HCT116 (cell line): ENCODE data around the gene DOCK1. TPM values are rescaled to one million over a fixed set of nuclear protein-coding genes. Genes with fewer than 3 reads are reported as not detected.

Source experiments
- ATAC-seq: fragments of 200-7000 bp; cut with Tn5 transposase; 2 replicates; pipeline ENCODE4 v1.9.1; 2020; ENCODE audit warnings: mild to moderate bottlenecking, moderate library complexity
- BruUV-seq: library from RNA; stranded (reverse); fragments of 400-500 nt; replicated peaks from 2 replicates; lab custom pipeline; 2021; lab: Mats Ljungman, UMichigan
- CTCF ChIA-PET: fragments of 300-600 bp; sonication (Branson Sonifier 250); formaldehyde crosslinking; loops from one replicate; lab custom pipeline; 2021; ENCODE audit warnings: antibody characterized with exemption; lab: Charles Lee
- POLR2A ChIA-PET: fragments of 300-600, 350-600 bp; sonication (Branson Sonifier 250); formaldehyde crosslinking; loops from one replicate; lab custom pipeline; 2021; ENCODE audit warnings: antibody characterized with exemption; lab: Charles Lee
- RAD21 ChIA-PET, 2 experiments: fragments of 300-600 bp; sonication (Branson Sonifier 250); formaldehyde crosslinking; loops; one replicate each; lab custom pipeline; 2023; ENCODE audit warnings: low total read pairs in 2 of 2; ENCODE audit not compliant: uncharacterized antibody in 2 of 2, unreplicated experiment in 2 of 2, low non-redundant PET in 1 of 2; lab: Charles Lee
- DNase-seq: peaks from one replicate; pipeline ENCODE4 v3.0.0-alpha.2; 2010; ENCODE audit warnings: low read depth, low spot score
- H2AFZ ChIP-seq: fragments of 200-600 bp; shearing (Covaris generic), sonication (generic); 2 replicates; pipeline ENCODE4 v1.6.1; 2017; ENCODE audit warnings: low read depth, mixed run types, mixed read lengths, antibody characterized with exemption, low read length; ENCODE audit not compliant: poor library complexity, severe bottlenecking
- H3K27ac ChIP-seq: 2 replicates; pipeline ENCODE4 v1.5.1; 2012; ENCODE audit warnings: low read depth, low read length
- H3K27me3 ChIP-seq: fragments of 200-600 bp; sonication (generic); 2 replicates; pipeline ENCODE4 v1.6.1; 2016; ENCODE audit warnings: mixed run types, low read length, mixed read lengths; ENCODE audit not compliant: insufficient read depth
- H3K36me3 ChIP-seq, 2 experiments: fragments of 200-500 bp in 1 of 2; fragments of 200-600 bp in 1 of 2; sonication (Bioruptor generic) in 1 of 2; sonication (generic) in 1 of 2; 2 replicates each; pipeline versions ENCODE4 v1.5.1 to v1.6.1; 2014 to 2016; ENCODE audit warnings: low read length in 2 of 2, inconsistent platforms in 1 of 2, mixed read lengths in 1 of 2, mixed run types in 1 of 2; ENCODE audit not compliant: insufficient read depth in 2 of 2, control insufficient read depth in 1 of 2
- H3K4me1 ChIP-seq, 2 experiments: fragments of 200-600 bp in 1 of 2; sonication (generic) in 1 of 2; 2 replicates each; pipeline versions ENCODE4 v1.5.1 to v1.6.1; 2012 to 2017; ENCODE audit warnings: low read length in 2 of 2, inconsistent platforms in 1 of 2, mild to moderate bottlenecking in 1 of 2, mixed read lengths in 1 of 2, mixed run types in 1 of 2, moderate library complexity in 1 of 2; ENCODE audit not compliant: insufficient read depth in 2 of 2, control insufficient read depth in 1 of 2
- H3K4me2 ChIP-seq: fragments of 200-600 bp; sonication (generic); 2 replicates; pipeline ENCODE4 v1.6.1; 2017; ENCODE audit warnings: mixed run types, low read length, mixed read lengths
- H3K4me3 ChIP-seq, 2 experiments: fragments of 200-600 bp in 1 of 2; sonication (generic) in 1 of 2; replicated peaks in 1 of 2; 2 replicates each; pipeline ENCODE4 v1.5.1; 2011 to 2016; ENCODE audit warnings: low read length in 2 of 2, control low read depth in 1 of 2, low read depth in 1 of 2, mild to moderate bottlenecking in 1 of 2, mixed read lengths in 1 of 2, mixed run types in 1 of 2
- H3K79me2 ChIP-seq: fragments of 200-600 bp; sonication (generic); 2 replicates; pipeline ENCODE4 v1.6.1; 2017; ENCODE audit warnings: mild to moderate bottlenecking, mixed run types, low read length, moderate library complexity, mixed read lengths; ENCODE audit not compliant: insufficient read depth
- H3K9ac ChIP-seq: fragments of 200-600 bp; sonication (generic); 2 replicates; pipeline ENCODE4 v1.6.1; 2016; ENCODE audit warnings: low read length, mixed read lengths
- H3K9me2 ChIP-seq: fragments of 200-600 bp; sonication (generic), shearing (Covaris generic); 2 replicates; pipeline ENCODE4 v1.6.1; 2017; ENCODE audit warnings: mixed run types, mild to moderate bottlenecking, moderate library complexity; ENCODE audit not compliant: insufficient read depth
- H3K9me3 ChIP-seq, 2 experiments: fragments of 200-500 bp in 1 of 2; fragments of 200-600 bp in 1 of 2; sonication (Bioruptor generic) in 1 of 2; sonication (generic) in 1 of 2; 2 replicates each; pipeline ENCODE4 v1.6.1; 2014 to 2017; ENCODE audit warnings: low read length in 2 of 2, mixed read lengths in 2 of 2, inconsistent platforms in 1 of 2, low read depth in 1 of 2, mild to moderate bottlenecking in 1 of 2, mixed run types in 1 of 2, moderate library complexity in 1 of 2; ENCODE audit not compliant: control insufficient read depth in 1 of 2, insufficient read depth in 1 of 2
- H4K20me1 ChIP-seq: fragments of 200-600 bp; sonication (generic), shearing (Covaris generic); 2 replicates; pipeline ENCODE4 v1.6.1; 2017; ENCODE audit warnings: mixed run types, mild to moderate bottlenecking, moderate library complexity; ENCODE audit not compliant: insufficient read depth
- CTCF ChIP-seq, 3 experiments: fragments of 200-600 bp in 1 of 3; sonication (generic) in 1 of 3; IDR thresholded peaks in 2 of 3; conservative IDR thresholded peaks in 1 of 3; 2 replicates each; pipeline ENCODE4 v1.5.1; 2012 to 2017; ENCODE audit warnings: low read depth in 2 of 3, low read length in 2 of 3, antibody characterized with exemption in 1 of 3, borderline replicate concordance in 1 of 3, control low read depth in 1 of 3, mild to moderate bottlenecking in 1 of 3, mixed read lengths in 1 of 3, mixed run types in 1 of 3, moderate library complexity in 1 of 3; ENCODE audit not compliant: insufficient read depth in 1 of 3
- ELF1 ChIP-seq: IDR thresholded peaks from 2 replicates; pipeline ENCODE4 v1.6.1; 2012; ENCODE audit warnings: low read depth, borderline replicate concordance
- EZH2phosphoT487 ChIP-seq: fragments of 200-600 bp; IDR thresholded peaks from 2 replicates; pipeline ENCODE4 v1.6.1; 2018; ENCODE audit warnings: antibody characterized with exemption, borderline replicate concordance
- FOSL1 ChIP-seq: IDR thresholded peaks from 2 replicates; pipeline ENCODE4 v1.6.1; 2012; ENCODE audit warnings: low read depth
- JUND ChIP-seq: IDR thresholded peaks from 2 replicates; pipeline ENCODE4 v1.6.1; 2012
- REST ChIP-seq: IDR thresholded peaks from 2 replicates; pipeline ENCODE4 v1.6.1; 2012; ENCODE audit warnings: low read depth
- YY1 ChIP-seq: IDR thresholded peaks from 2 replicates; pipeline ENCODE4 v1.6.1; 2011; ENCODE audit warnings: low read length, low read depth, moderate library complexity, mild to moderate bottlenecking; ENCODE audit not compliant: insufficient replicate concordance; ENCODE audit errors: extremely low read depth
- ZBTB33 ChIP-seq: IDR thresholded peaks from 2 replicates; pipeline ENCODE4 v1.6.1; 2011; ENCODE audit warnings: mild to moderate bottlenecking, low read length, moderate library complexity; ENCODE audit not compliant: insufficient replicate concordance; ENCODE audit errors: extremely low read depth
- ZFX ChIP-seq: fragments of 450-650 bp; IDR thresholded peaks from 2 replicates; pipeline ENCODE4 v1.6.1; 2017
- ZNF274 ChIP-seq: fragments of 200-500 bp; sonication (Bioruptor generic); IDR thresholded peaks from 2 replicates; pipeline ENCODE4 v1.6.1; 2014; ENCODE audit warnings: mild to moderate bottlenecking, low read depth, low read length, inconsistent platforms
- intact Hi-C: fragments of 100-400 bp; cut with micrococcal nuclease; formaldehyde crosslinking; loops from 2 replicates; pipeline ENCODE4 v1.10.0; 2022
- total RNA-seq: library from RNA; stranded (reverse); gene quantifications from one replicate; pipeline ENCODE4 v1.2.1, GENCODE V29; 2021; ENCODE audit not compliant: unreplicated experiment

The DOCK1 gene
- total RNA-seq, 1 experiment from 2014 or later = 46.5 TPM

GRCh38 chr10:126964190-126964589 is 59.0 kb downstream of the DOCK1 start:
- peaks cover 22% of the 10 kb centered on the region; the same call in 1 of the 2 replicates for H3K79me2 ChIP-seq
- TF ChIP-seq YY1 = no peak
- TF ChIP-seq ZFX = no peak
- TF ChIP-seq JUND = no peak
- no peak for TF ChIP-seq ELF1
- TF ChIP-seq ZBTB33 = no peak
- TF ChIP-seq EZH2phosphoT487 = no peak
- TF ChIP-seq FOSL1 = no peak
- TF ChIP-seq ZNF274 = no peak
- TF ChIP-seq REST = no peak
- TF ChIP-seq CTCF (IDR thresholded peaks at IDR 0.05 in 2 of 3, conservative IDR thresholded peaks at IDR 0.05 in 1 of 3; ENCODE audit: borderline replicate concordance in 1 of 3, insufficient read depth in 1 of 3, low read depth in 2 of 3, low read length in 2 of 3) = no peak
- TF ChIP-seq, all 23 proteins: peak for 0
- ATAC-seq (no peak), DNase-seq (no peak)
- Histone ChIP-seq H3K9ac (no peak overlapping the region), H3K27ac (no peak overlapping the region), H2AFZ (no peak overlapping the region), H3K9me3 (no peaks in the 10 kb centered on the region), H3K9me2 (no peaks in the 10 kb centered on the region), H3K4me2 (no peak overlapping the region), H3K27me3 (no peaks in the 10 kb centered on the region), H3K36me3 (no peaks in the 10 kb centered on the region), H4K20me1 (no peaks in the 10 kb centered on the region), H3K4me3 (no peak overlapping the region), H3K4me1 (no peaks in the 10 kb centered on the region)
- ChIA-PET POLR2A (no interaction called here), CTCF (no interaction called here), RAD21 (no interaction called here)
- intact Hi-C loops = no loop called here
- no TSS peak for BruUV-seq
